Activated CD8-positive, alpha-beta memory T cell treated with anti-CD3 and anti-CD28 coated beads for 48 hours (primary cell): ENCODE data around the gene PNP.
"Not testable (repeated sequence)": the region's sequence is repeated elsewhere in the genome, so short reads cannot be mapped to it uniquely, and the experiment has no call there.

Source experiments
- DNase-seq, 3 experiments: peaks; one replicate each; pipeline ENCODE4 v3.0.0-alpha.2; 2020; ENCODE audit warnings: low read depth in 2 of 3, low spot score in 2 of 3

The PNP gene

GRCh38 chr14:20489093-20489994 lies 20.1 kb downstream of the PNP start:
- no peak for DNase-seq

DNA sequence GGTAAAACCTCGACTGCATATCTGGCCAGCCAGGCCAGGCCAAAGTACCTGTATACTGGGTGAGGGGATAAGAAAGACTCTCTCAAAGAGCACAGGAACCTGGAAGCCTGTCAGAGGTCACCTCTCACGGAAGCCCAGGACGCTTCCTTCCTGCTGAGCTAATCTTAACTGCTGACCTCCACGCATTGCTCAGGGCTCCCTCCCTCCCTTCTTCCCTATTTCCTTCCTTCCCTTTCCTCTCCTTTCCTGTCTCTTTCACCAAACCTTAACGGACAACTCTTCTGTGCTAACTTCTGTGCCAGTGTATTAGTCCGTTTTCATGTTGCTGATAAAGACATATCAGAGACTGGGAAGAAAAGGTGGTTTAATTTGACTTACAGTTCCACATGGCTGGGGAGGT lies 21.4 kb downstream of the PNP start:
- DNase-seq, result no peak

- DNase-seq, result no peak
Observed at GRCh38 chr14:20492486-20492885, 23.3 kb downstream of the PNP start.

GRCh38 chr14:20493634-20494033 lies 24.4 kb downstream of the PNP start:
- DNase-seq, result no peak

DNA sequence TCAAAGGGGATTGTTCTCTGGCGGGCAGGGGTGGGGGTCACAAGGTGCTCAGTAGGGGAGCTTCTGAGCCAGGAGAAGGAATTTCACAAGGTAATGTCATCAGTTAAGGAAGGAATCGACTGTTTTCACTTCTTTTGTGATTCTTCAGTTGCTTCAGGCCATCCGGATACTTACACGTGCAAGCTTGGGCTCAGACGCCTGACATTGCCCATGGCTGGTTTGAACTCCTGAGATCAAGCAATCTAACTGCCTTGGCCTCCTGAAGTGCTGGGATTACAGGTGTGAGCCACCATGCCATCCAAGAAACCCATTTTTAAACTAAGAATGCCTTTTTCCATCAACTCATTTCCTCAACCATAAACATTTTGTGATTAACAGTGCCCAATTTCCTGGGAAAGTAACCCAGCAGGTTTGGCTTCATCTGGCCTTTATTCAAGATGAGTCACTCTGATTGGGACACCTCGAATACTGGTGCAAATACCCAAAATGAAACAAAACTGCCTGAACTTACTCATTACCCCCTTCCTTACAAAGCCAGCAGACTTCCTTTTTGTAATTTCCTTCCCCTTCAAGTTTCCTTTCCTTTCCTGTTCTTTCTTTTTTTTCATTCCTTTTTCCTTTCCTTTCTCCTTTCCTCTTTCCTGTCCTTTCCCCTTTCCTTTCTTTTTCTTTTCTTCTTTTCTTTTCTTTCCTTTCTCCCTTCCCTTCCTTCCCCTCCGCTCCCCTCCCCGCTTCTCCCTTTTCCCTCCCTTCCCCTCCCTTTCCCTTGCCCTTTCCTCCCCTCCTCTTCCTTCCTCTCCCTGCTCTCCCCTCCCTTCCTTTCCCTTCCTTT lies 25.9 kb downstream of the PNP start:
- DNase-seq, result no peak

DNA sequence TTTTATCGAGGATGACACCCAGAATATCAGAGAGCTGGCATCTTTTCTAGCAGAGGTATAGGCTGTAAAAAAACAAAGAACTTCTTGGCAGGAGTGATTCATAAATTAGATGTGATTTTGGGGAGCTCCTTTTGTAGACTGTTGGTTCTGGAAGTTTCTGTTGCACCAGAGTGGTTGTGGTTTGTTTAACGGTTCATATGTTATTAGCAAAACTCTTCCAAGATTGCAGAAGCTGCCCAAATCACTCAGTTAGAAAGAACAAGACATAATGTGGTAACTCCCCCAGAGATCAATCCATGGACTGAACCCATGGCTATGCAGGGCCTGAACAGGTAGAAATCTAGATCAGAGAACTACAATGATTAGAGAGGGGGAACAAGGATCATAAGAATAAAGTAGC lies 29.4 kb downstream of the PNP start:
- no peak for DNase-seq

- no peak for DNase-seq
Observed at GRCh38 chr14:20499108-20499507, 29.9 kb downstream of the PNP start.

DNA sequence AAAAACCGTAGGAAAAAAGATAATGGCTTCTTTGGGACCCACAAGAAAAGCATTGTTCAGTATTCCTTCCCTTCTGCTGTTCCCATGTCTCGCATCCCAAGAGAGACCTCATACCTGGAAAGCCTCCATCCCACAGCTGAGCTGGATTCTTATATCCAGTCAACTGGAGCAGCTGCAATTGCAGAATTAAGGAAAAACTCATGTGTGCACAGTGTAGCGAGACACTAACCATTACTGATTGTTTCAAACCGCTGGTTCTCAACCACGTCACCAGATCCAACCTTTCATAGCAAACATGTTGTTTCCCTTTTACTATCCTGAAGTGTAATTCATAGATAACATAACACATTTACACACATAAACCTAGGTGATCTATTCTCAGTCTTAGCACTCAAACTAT lies 30.7 kb downstream of the PNP start:
- DNase-seq, result no peak

GRCh38 chr14:20501346-20501745 lies 32.1 kb downstream of the PNP start:
- no peak for DNase-seq

- no peak for DNase-seq
Observed at GRCh38 chr14:20503898-20504297, 34.7 kb downstream of the PNP start.

- not testable (repeated sequence) for DNase-seq
Observed at GRCh38 chr14:20506276-20506675, 37.1 kb downstream of the PNP start.

DNA sequence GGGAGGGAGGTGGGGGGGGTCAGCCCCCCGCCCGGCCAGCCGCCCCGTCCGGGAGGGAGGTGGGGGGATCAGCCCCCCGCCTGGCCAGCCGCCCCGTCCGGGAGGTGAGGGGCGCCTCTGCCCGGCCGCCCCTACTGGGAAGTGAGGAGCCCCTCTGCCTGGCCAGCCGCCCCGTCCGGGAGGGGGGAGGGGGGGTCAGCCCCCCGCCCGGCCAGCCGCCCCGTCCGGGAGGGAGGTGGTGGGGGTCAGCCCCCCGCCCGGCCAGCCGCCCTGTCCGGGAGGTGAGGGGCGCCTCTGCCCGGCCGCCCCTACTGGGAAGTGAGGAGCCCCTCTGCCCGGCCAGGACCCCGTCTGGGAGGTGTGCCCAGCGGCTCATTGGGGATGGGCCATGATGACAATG lies 37.5 kb downstream of the PNP start:
- DNase-seq, result not testable (repeated sequence)

DNA sequence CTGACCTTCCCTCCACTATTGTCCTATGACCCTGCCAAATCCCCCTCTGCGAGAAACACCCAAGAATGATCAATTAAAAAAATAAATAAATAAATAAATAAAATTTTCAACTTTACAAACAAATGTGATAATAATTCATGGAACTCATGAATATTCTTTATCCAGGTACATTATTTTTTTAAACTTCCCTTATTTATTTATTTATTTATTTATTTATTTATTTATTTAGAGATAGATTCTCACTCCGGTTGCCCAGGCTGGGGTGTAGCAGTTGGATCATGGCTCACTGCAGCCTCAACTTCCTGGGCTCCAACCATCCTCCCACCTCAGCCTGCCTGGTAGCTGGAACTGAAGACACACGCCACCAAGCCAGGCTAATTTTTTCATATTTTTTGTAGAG lies 38.3 kb downstream of the PNP start:
- DNase-seq, result not testable (repeated sequence)

GRCh38 chr14:20508367-20508766 lies 39.2 kb downstream of the PNP start:
- DNase-seq, result no peak

- no peak for DNase-seq
Observed at GRCh38 chr14:20512177-20512905, 43.1 kb downstream of the PNP start.

GRCh38 chr14:20515846-20516245 lies 46.6 kb downstream of the PNP start:
- no peak for DNase-seq

GRCh38 chr14:20516921-20517320 lies 47.7 kb downstream of the PNP start:
- DNase-seq, result no peak

DNA sequence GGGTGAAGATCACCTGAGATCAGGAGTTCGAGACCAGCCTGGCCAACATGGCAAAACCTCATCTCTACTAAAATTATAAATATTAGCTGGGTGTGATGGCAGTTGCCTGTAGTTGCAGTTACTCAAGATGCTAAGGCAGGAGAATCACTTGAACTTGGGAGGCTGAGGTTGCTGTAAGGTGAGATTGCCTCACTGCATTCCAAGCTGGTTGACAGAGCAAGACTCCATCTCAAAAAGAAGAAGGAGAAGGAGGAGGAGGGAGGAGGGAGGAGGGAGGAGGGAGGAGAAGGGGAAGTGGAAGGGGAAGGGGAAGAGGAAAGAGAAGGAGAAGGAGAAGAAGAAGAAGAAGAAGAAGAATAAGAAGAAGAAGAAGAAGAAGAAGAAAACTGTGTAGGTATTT lies 53.1 kb downstream of the PNP start:
- no peak for DNase-seq

DNA sequence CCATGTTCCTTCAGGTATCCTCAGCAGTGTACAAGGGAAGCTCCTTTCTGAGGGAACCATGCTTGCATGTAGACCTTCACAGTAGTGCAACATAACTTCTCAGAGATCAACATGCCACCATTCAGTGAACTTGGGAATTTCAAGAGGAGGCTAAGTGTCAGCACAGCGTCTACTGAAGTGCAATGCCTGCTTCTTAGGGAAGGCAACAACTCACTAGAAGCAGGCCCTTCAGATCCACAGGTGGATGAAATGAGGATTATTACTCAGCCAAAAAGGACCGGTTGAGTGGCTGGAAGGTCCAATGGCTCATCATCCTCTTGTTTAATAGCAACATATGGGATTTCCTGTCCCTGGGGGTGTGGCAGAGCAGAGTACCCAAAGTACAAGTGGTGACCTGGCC lies 54.8 kb downstream of the PNP start:
- no peak for DNase-seq
